H1 (cell line): ENCODE data around the gene CD8B2. TPM values are rescaled to one million over a fixed set of nuclear protein-coding genes. Genes with fewer than 3 reads are reported as not detected.
"Not testable (repeated sequence)": the region's sequence is repeated elsewhere in the genome, so short reads cannot be mapped to it uniquely, and the experiment has no call there.

Experiments used
- CTCF ChIA-PET: fragments of 300-600 bp; sonication (Branson Sonifier 250); formaldehyde crosslinking; loops from one replicate; lab custom pipeline; 2021; ENCODE audit not compliant: partially characterized antibody; lab: Charles Lee
- POLR2A ChIA-PET: fragments of 300-600 bp; sonication (Branson Sonifier 250); formaldehyde crosslinking; loops from one replicate; lab custom pipeline; 2021; ENCODE audit warnings: inconsistent platforms; ENCODE audit not compliant: partially characterized antibody; lab: Charles Lee
- DNase-seq, 2 experiments: peaks; one replicate each; pipeline versions ENCODE4 v3.0.0 to v3.0.0-alpha.2; 2010 to 2022; ENCODE audit warnings: low spot score in 2 of 2, low read depth in 1 of 2, mixed read lengths in 1 of 2
- FAIRE-seq: peaks from 2 replicates; lab custom pipeline; 2011; peaks lifted over from hg19 to GRCh38; lab: Jason Lieb, UNC
- H2AFZ ChIP-seq: 2 replicates; pipeline ENCODE4 v1.8.1; 2012; ENCODE audit warnings: low read length, inconsistent platforms
- H2AK5ac ChIP-seq: 2 replicates; pipeline ENCODE4 v1.6.1; 2013; ENCODE audit warnings: low read depth, low read length
- H2BK120ac ChIP-seq: replicated peaks from 2 replicates; pipeline ENCODE3; 2013; ENCODE audit warnings: low read depth, low read length, inconsistent platforms
- H2BK12ac ChIP-seq: 2 replicates; pipeline ENCODE4 v1.6.1; 2013; ENCODE audit warnings: low read depth, low read length
- H2BK15ac ChIP-seq: 2 replicates; pipeline ENCODE4 v1.6.1; 2013; ENCODE audit warnings: low read length
- H2BK20ac ChIP-seq: 2 replicates; pipeline ENCODE4 v1.6.1; 2013; ENCODE audit warnings: low read length
- H2BK5ac ChIP-seq: 2 replicates; pipeline ENCODE4 v1.6.1; 2013; ENCODE audit warnings: low read depth, low read length
- H3K14ac ChIP-seq: 2 replicates; pipeline ENCODE4 v1.6.1; 2013; ENCODE audit warnings: inconsistent platforms; ENCODE audit not compliant: insufficient read length
- H3K18ac ChIP-seq: 2 replicates; pipeline ENCODE4 v1.6.1; 2013; ENCODE audit warnings: low read length; ENCODE audit errors: extremely low read depth
- H3K23ac ChIP-seq: 2 replicates; pipeline ENCODE4 v1.6.1; 2013; ENCODE audit warnings: inconsistent platforms; ENCODE audit not compliant: insufficient read length
- H3K23me2 ChIP-seq: 2 replicates; pipeline ENCODE4 v1.6.1; 2013; ENCODE audit warnings: low read depth, low read length
- H3K27ac ChIP-seq: 2 replicates; pipeline ENCODE4 v1.6.1; 2011; ENCODE audit warnings: low read depth, low read length, inconsistent platforms
- H3K27me3 ChIP-seq, 4 experiments: replicated peaks in 1 of 4; 1 replicate in 1 of 4; 2 replicates in 3 of 4; pipeline versions ENCODE4 v1.6.1 to v1.8.1; 2011 to 2013; ENCODE audit warnings: low read length in 3 of 4, mild to moderate bottlenecking in 3 of 4, inconsistent platforms in 2 of 4, mixed read lengths in 2 of 4, moderate library complexity in 1 of 4; ENCODE audit not compliant: control insufficient read depth in 3 of 4, insufficient read depth in 3 of 4; ENCODE audit errors: extremely low read depth in 1 of 4
- H3K36me3 ChIP-seq, 4 experiments: 2 replicates each; pipeline versions ENCODE4 v1.6.1 to v1.8.1; 2011 to 2013; ENCODE audit warnings: mild to moderate bottlenecking in 4 of 4, low read length in 3 of 4, moderate library complexity in 2 of 4, control low read depth in 1 of 4, inconsistent platforms in 1 of 4; ENCODE audit not compliant: insufficient read depth in 4 of 4, control insufficient read depth in 2 of 4
- H3K4ac ChIP-seq: replicated peaks from 2 replicates; pipeline ENCODE3; 2013; ENCODE audit warnings: low read length, low read depth, mixed read lengths, inconsistent platforms; ENCODE audit not compliant: insufficient read length
- H3K4me1 ChIP-seq, 4 experiments: replicated peaks in 1 of 4; 1 replicate in 1 of 4; 2 replicates in 3 of 4; pipeline versions ENCODE4 v1.6.1 to v1.8.1; 2011 to 2013; ENCODE audit warnings: low read length in 3 of 4, inconsistent platforms in 2 of 4, mixed read lengths in 1 of 4; ENCODE audit not compliant: insufficient read depth in 4 of 4, control insufficient read depth in 3 of 4
- H3K4me2 ChIP-seq, 2 experiments: 2 replicates each; pipeline versions ENCODE4 v1.6.1 to v1.8.1; 2011 to 2013; ENCODE audit warnings: low read depth in 2 of 2, low read length in 2 of 2, control low read depth in 1 of 2, inconsistent platforms in 1 of 2, mild to moderate bottlenecking in 1 of 2; ENCODE audit not compliant: insufficient read depth in 1 of 2
- H3K4me3 ChIP-seq, 4 experiments: fragments of 200-600, 300-600 bp in 1 of 4; sonication (generic), shearing (Covaris generic), sonication (Bioruptor Twin) in 1 of 4; 2 replicates each; pipeline versions ENCODE4 v1.5.1 to v1.8.1; 2011 to 2016; ENCODE audit warnings: low read length in 4 of 4, low read depth in 3 of 4, control low read depth in 2 of 4, inconsistent platforms in 2 of 4, mild to moderate bottlenecking in 2 of 4, mixed read lengths in 1 of 4, moderate library complexity in 1 of 4; ENCODE audit not compliant: insufficient read depth in 2 of 4; ENCODE audit errors: extremely low read depth in 1 of 4
- H3K56ac ChIP-seq: replicated peaks from 2 replicates; pipeline ENCODE3; 2013; ENCODE audit warnings: low read depth, mild to moderate bottlenecking, mixed read lengths, low read length, inconsistent platforms; ENCODE audit not compliant: insufficient read length
- H3K79me1 ChIP-seq: 2 replicates; pipeline ENCODE4 v1.6.1; 2013; ENCODE audit warnings: low read depth, low read length, control low read depth
- H3K79me2 ChIP-seq, 2 experiments: 2 replicates each; pipeline versions ENCODE4 v1.6.1 to v1.8.1; 2012 to 2013; ENCODE audit warnings: low read length in 2 of 2, mild to moderate bottlenecking in 2 of 2, inconsistent platforms in 1 of 2; ENCODE audit not compliant: insufficient read depth in 2 of 2, control insufficient read depth in 1 of 2
- H3K9ac ChIP-seq, 4 experiments: replicated peaks in 1 of 4; 1 replicate in 1 of 4; 2 replicates in 3 of 4; pipeline versions ENCODE4 v1.6.1 to v1.8.1; 2011 to 2013; ENCODE audit warnings: low read depth in 3 of 4, low read length in 3 of 4, control low read depth in 2 of 4, mild to moderate bottlenecking in 2 of 4, moderate library complexity in 2 of 4, inconsistent platforms in 1 of 4; ENCODE audit errors: extremely low read depth in 1 of 4
- H3K9me3 ChIP-seq, 2 experiments: 2 replicates each; pipeline versions ENCODE4 v1.6.1 to v1.8.1; 2012 to 2013; ENCODE audit warnings: mild to moderate bottlenecking in 2 of 2, moderate library complexity in 2 of 2, control low read depth in 1 of 2, inconsistent platforms in 1 of 2, low read depth in 1 of 2, low read length in 1 of 2, mixed read lengths in 1 of 2; ENCODE audit not compliant: insufficient read depth in 2 of 2
- H4K20me1 ChIP-seq, 2 experiments: replicated peaks in 1 of 2; 2 replicates each; pipeline versions ENCODE3 to v1.8.1; 2011 to 2013; ENCODE audit warnings: inconsistent platforms in 2 of 2, low read length in 2 of 2, mild to moderate bottlenecking in 1 of 2; ENCODE audit not compliant: insufficient read depth in 2 of 2, control insufficient read depth in 1 of 2
- H4K5ac ChIP-seq: 2 replicates; pipeline ENCODE4 v1.6.1; 2013; ENCODE audit warnings: low read length, low read depth, mixed read lengths, inconsistent platforms; ENCODE audit not compliant: insufficient read length
- H4K8ac ChIP-seq: 2 replicates; pipeline ENCODE4 v1.8.0; 2013; ENCODE audit warnings: mild to moderate bottlenecking, moderate library complexity, low read length, inconsistent platforms; ENCODE audit not compliant: insufficient read depth; ENCODE audit errors: extremely low read depth
- H4K91ac ChIP-seq: replicated peaks from 2 replicates; pipeline ENCODE3; 2013; ENCODE audit warnings: low read length, mixed read lengths, inconsistent platforms; ENCODE audit not compliant: insufficient read length
- WGBS, 2 experiments: shearing (Covaris generic) in 1 of 2; methylation state at CpG; one replicate each; pipeline versions ENCODE4 v1.1.6 to v1.1.7; 2013 to 2015; ENCODE audit warnings: low lambda C conversion rate in 2 of 2, mixed read lengths in 2 of 2, inconsistent platforms in 1 of 2, low coverage in 1 of 2, missing lambda C conversion rate in 1 of 2; ENCODE audit not compliant: insufficient replicate concordance in 2 of 2, insufficient coverage in 1 of 2, insufficient read length in 1 of 2; ENCODE audit errors: extremely low coverage in 1 of 2, missing lambda C conversion rate in 1 of 2; 5-methylcytosine and 5-hydroxymethylcytosine counted together
- polyA plus RNA-seq, 7 experiments: library from polyadenylated mRNA; depleted of rRNA in 3 of 7; stranded (reverse) in 5 of 7; unstranded in 2 of 7; fragments of >200 nt in 5 of 7; fragments of 200-250 nt in 2 of 7; gene quantifications; 1 replicate in 5 of 7; 2 replicates in 1 of 7; 4 replicates in 1 of 7; pipeline versions ENCODE4 v1.2.1 to v1.2.3, GENCODE V29; 2011 to 2013; ENCODE audit warnings: missing spikeins in 2 of 7, mixed read lengths in 2 of 7
- total RNA-seq: library from RNA; stranded (reverse); fragmentation: NEBNext Ultra II Directional; extraction: Animal tissue kit (Norgen Biotek cat#: 25700); gene quantifications from 2 replicates; pipeline ENCODE4 v1.2.1, GENCODE V29; 2021

Gene CD8B2
- total and polyA plus RNA-seq, 2 of the 8 experiments (the other 6 are each of a cell fraction or from before 2014, with no cell fraction given), result 0.03 TPM; not detected in 1

DNA sequence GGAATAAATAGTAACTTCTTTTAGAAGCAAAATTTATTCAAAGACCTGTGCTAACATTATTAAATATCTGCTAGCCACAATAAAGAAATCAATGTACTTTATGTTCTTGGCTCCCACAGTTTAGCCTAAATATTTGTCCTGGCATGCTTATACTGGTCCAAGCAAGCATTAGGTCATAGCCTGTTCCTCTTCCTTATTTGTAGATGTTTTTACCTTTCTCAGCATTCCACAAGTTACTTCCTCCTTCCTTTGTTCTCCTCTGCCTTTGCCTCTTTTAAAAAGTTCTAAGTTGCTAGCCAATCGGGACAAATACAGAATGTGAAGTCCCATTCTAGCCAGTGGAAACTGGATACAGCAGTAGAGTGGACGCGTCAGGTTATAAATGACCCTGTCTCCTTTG, 72.6 kb downstream of the CD8B2 start:
- H2AFZ ChIP-seq, FAIRE-seq, H2AK5ac ChIP-seq, H2BK120ac ChIP-seq, H3K79me2 ChIP-seq, H3K4me3 ChIP-seq, POLR2A ChIA-PET, H2BK20ac ChIP-seq, H3K4ac ChIP-seq, H2BK5ac ChIP-seq, H3K14ac ChIP-seq, H3K56ac ChIP-seq, H4K20me1 ChIP-seq, H3K18ac ChIP-seq, H3K27me3 ChIP-seq, H3K27ac ChIP-seq, H3K23ac ChIP-seq, H4K8ac ChIP-seq, H3K9ac ChIP-seq, H3K36me3 ChIP-seq, H2BK15ac ChIP-seq, H4K91ac ChIP-seq, H2BK12ac ChIP-seq, CTCF ChIA-PET, H3K4me1 ChIP-seq, H3K23me2 ChIP-seq, H3K9me3 ChIP-seq, H3K4me2 ChIP-seq, H4K5ac ChIP-seq, DNase-seq, H3K79me1 ChIP-seq: not testable (repeated sequence)
- 93% methylated on average over 3 of the region's 3 CpGs; no CpG with 5 or more reads in 1 of the 2 experiments for WGBS, 2 experiments
